ENCODE results near the gene CNTN1.

The CNTN1 gene

DNA sequence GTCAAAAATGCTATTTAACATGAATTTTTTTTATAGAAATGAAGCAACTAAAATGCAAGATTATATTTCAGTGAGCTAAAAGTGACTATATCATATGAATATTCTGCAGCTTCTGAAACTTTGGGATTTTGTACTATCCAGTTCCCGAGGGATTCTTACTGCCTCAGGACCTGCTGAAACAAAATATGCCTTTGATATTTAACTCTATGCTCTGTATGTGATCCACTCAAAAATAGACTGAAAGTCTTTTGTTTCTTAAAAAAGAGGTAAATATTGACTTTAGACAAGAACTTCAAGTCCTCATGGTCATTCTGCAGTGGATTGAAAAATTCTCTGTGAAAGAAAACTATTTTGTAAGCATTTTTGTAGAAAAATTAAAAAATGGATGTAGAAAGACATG, 22.4 kb downstream of the CNTN1 start:
- H3K4me3 ChIP-seq (ENCODE audit: low read depth, low read length), result no peak overlapping the region
- DNase-seq (ENCODE audit: low read depth, low spot score), result no peak
- POLR2A ChIA-PET, result no interaction called here
- CTCF ChIA-PET, result no interaction called here
- TF ChIP-seq CTCF (IDR thresholded peaks at IDR 0.05; ENCODE audit: insufficient read depth, low read length, missing control alignments), result no peak

DNA sequence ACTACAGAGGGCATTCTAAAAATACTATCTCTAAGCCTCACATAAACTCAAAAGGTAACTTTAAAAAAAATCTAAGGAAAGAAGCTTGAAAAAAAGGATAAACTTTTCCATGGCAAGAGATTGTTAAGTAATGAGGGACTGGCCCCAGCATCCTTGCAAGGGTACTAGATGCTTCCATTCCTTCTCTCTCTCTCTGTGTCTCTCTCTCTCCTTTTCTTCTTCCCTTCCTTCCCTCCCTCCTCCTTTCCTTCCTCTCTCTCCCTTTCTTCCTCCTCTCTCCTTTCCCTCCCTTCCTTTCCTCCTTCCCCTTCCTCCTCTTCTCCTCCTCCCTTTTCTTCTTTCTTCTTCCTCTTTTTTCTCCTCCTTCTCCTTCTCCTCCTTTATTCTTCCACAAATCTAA, 23.8 kb downstream of the CNTN1 start:
- no peak overlapping the region for H3K4me3 ChIP-seq (ENCODE audit: low read depth, low read length)
- no peak for DNase-seq (ENCODE audit: low read depth, low spot score)
- ChIA-PET CTCF (no interaction called here), POLR2A (no interaction called here)
- TF ChIP-seq CTCF (IDR thresholded peaks at IDR 0.05; ENCODE audit: insufficient read depth, low read length, missing control alignments), result no peak

DNA sequence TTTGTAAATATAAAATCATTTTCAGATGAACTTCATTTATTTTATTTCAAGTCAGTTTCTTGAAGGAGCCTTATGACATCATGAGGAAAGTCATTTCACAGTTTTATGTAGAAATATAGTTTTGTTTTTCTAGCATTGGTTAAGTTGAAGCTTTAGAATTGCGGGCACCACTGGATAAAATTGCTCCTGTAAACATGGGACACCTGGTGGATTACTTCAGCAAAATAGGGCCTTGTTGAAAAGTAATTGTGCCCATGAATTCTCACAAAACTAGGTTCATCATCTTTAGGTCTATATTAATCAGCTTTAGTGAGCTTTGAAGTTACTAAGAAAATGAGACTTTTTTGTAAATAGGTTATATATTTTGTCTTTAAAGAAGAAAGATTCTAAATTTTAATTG, 25.3 kb downstream of the CNTN1 start:
- no peak for TF ChIP-seq CTCF (IDR thresholded peaks at IDR 0.05; ENCODE audit: insufficient read depth, low read length, missing control alignments)
- no peak for DNase-seq (ENCODE audit: low read depth, low spot score)
- ChIA-PET CTCF (no interaction called here), POLR2A (no interaction called here)
- no peak overlapping the region for H3K4me3 ChIP-seq (ENCODE audit: low read depth, low read length)

GRCh38 chr12:40718878-40719372, 26.7 kb downstream of the CNTN1 start:
- H3K4me3 ChIP-seq (ENCODE audit: low read depth, low read length), result no peak overlapping the region
- no peak for TF ChIP-seq CTCF (IDR thresholded peaks at IDR 0.05; ENCODE audit: insufficient read depth, low read length, missing control alignments)
- ChIA-PET CTCF (no interaction called here), POLR2A (no interaction called here)
- no peak for DNase-seq (ENCODE audit: low read depth, low spot score)

- no peak for DNase-seq (ENCODE audit: low read depth, low spot score)
- H3K4me3 ChIP-seq (ENCODE audit: low read depth, low read length), result no peak overlapping the region
- POLR2A ChIA-PET, result no interaction called here
- no peak for TF ChIP-seq CTCF (IDR thresholded peaks at IDR 0.05; ENCODE audit: insufficient read depth, low read length, missing control alignments)
- CTCF ChIA-PET, result no interaction called here
These were observed 30.8 kb downstream of the CNTN1 start for GRCh38 chr12:40723001-40723400.

DNA sequence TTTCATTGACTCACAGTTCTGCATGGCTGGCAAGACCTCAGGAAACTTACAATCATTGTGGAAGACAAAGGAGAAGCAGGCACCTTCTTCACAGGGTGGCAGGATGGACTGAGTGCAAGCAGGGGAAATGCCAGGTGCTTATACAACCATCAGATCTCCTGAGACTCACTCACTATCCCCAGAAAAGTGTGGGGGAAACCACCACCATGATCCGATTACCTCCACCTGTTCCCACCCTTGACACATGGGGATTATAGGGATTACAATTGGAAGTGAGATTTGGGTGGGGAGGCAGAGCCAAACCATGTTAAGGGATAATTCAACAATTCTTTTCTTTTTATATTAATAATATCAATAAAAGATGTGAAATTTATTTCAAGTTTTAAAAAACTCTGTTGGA, 34.1 kb downstream of the CNTN1 start:
- CTCF ChIA-PET, result no interaction called here
- POLR2A ChIA-PET, result no interaction called here
- H3K4me3 ChIP-seq (ENCODE audit: low read depth, low read length), result no peak overlapping the region
- no peak for DNase-seq (ENCODE audit: low read depth, low spot score)
- no peak for TF ChIP-seq CTCF (IDR thresholded peaks at IDR 0.05; ENCODE audit: insufficient read depth, low read length, missing control alignments)
